A673 (cell line): Measurements from ENCODE around the gene PPAT. TPM values are rescaled to one million over a fixed set of nuclear protein-coding genes. Genes with fewer than 3 reads are reported as not detected.
"Not testable (repeated sequence)": the region's sequence is repeated elsewhere in the genome, so short reads cannot be mapped to it uniquely, and the experiment has no call there.

Experiments
- BruUV-seq: library from RNA; stranded (reverse); fragments of 400-500 nt; replicated peaks from 2 replicates; lab custom pipeline; 2021; lab: Mats Ljungman, UMichigan
- CTCF ChIA-PET: fragments of 300-600 bp; sonication (Branson Sonifier 250); formaldehyde crosslinking; loops from one replicate; lab custom pipeline; 2022; ENCODE audit warnings: antibody characterized with exemption; lab: Charles Lee
- POLR2A ChIA-PET: fragments of 300-600 bp; sonication (Branson Sonifier 250); formaldehyde crosslinking; loops from one replicate; lab custom pipeline; 2022; ENCODE audit warnings: antibody characterized with exemption; ENCODE audit not compliant: low non-redundant PET; lab: Charles Lee
- DNase-seq: peaks from one replicate; pipeline ENCODE4 v3.0.0-alpha.2; 2015; ENCODE audit warnings: low spot score
- H3K27ac ChIP-seq: fragments of 200-600 bp; sonication (generic); 2 replicates; pipeline ENCODE4 v1.5.1; 2016; ENCODE audit warnings: mixed run types, low read depth, mild to moderate bottlenecking, mixed read lengths, antibody characterized with exemption, low read length; ENCODE audit not compliant: poor library complexity, severe bottlenecking
- H3K27me3 ChIP-seq: fragments of 200-600 bp; sonication (generic); replicated peaks from 2 replicates; pipeline ENCODE4 v1.6.1; 2017; ENCODE audit warnings: mixed run types, low read depth, mild to moderate bottlenecking, mixed read lengths, antibody characterized with exemption, low read length; ENCODE audit not compliant: insufficient read depth, poor library complexity
- H3K36me3 ChIP-seq: fragments of 200-600 bp; sonication (generic); 2 replicates; pipeline ENCODE4 v1.6.1; 2016; ENCODE audit warnings: mixed run types, mild to moderate bottlenecking, mixed read lengths, antibody characterized with exemption, low read length; ENCODE audit not compliant: insufficient read depth, poor library complexity, severe bottlenecking
- H3K4me1 ChIP-seq: fragments of 200-600 bp; sonication (generic); 2 replicates; pipeline ENCODE4 v1.6.1; 2017; ENCODE audit warnings: mixed run types, mild to moderate bottlenecking, mixed read lengths, antibody characterized with exemption, low read length; ENCODE audit not compliant: insufficient read depth, poor library complexity, severe bottlenecking
- H3K4me3 ChIP-seq: fragments of 200-600 bp; sonication (generic); 2 replicates; pipeline ENCODE4 v1.5.1; 2016; ENCODE audit warnings: low read depth, mixed run types, mild to moderate bottlenecking, mixed read lengths, low read length; ENCODE audit not compliant: poor library complexity, severe bottlenecking
- H3K9me3 ChIP-seq: fragments of 200-600 bp; sonication (generic); 2 replicates; pipeline ENCODE4 v1.6.1; 2016; ENCODE audit warnings: mixed run types, low read depth, mild to moderate bottlenecking, mixed read lengths, antibody characterized with exemption, low read length; ENCODE audit not compliant: poor library complexity, severe bottlenecking
- CTCF ChIP-seq: fragments of 300-800, 200-600 bp; sonication (generic); conservative IDR thresholded peaks from 2 replicates; pipeline ENCODE4 v1.5.1; 2017; ENCODE audit warnings: low read depth, mild to moderate bottlenecking, antibody characterized with exemption, low read length, moderate library complexity, mixed read lengths
- EZH2 ChIP-seq: fragments of 200-600 bp; sonication (generic); IDR thresholded peaks from 2 replicates; pipeline ENCODE4 v1.6.1; 2017; ENCODE audit warnings: borderline replicate concordance, low read depth, mild to moderate bottlenecking, mixed read lengths, antibody characterized with exemption, low read length; ENCODE audit not compliant: poor library complexity, severe bottlenecking
- intact Hi-C: fragments of 100-400 bp; cut with micrococcal nuclease; formaldehyde crosslinking; loops from one replicate; pipeline ENCODE4 v1.10.0; 2022; ENCODE audit not compliant: unreplicated experiment
- total RNA-seq: library from RNA; stranded (reverse); gene quantifications from 2 replicates; pipeline ENCODE4 v1.2.3, GENCODE V29; 2021

The PPAT gene
- total RNA-seq, 1 experiment from 2014 or later: 41.6 TPM

- H3K36me3 ChIP-seq: peaks cover 27% of the 10 kb centered on the region
- no TSS peak for BruUV-seq
- peak within 1 kb of the TSS; percentile 82 for H3K4me3 ChIP-seq
- no peaks in the 10 kb centered on the region for H3K27me3 ChIP-seq
- peak; percentile 80 for DNase-seq
- TF ChIP-seq CTCF (no peak), EZH2 (no peak)
- ChIA-PET POLR2A (no interaction called here), CTCF (no interaction called here)
- no peaks in the 10 kb centered on the region for H3K4me1 ChIP-seq
- H3K9me3 ChIP-seq: no peaks in the 10 kb centered on the region
- peak within 1 kb of the TSS; percentile 82 for H3K27ac ChIP-seq
- intact Hi-C loops: no loop called here
Observed at GRCh38 chr4:56467284-56468096, 32.1 kb upstream of the PPAT start, which contains the start of gene SRP72. TSS of gene SRP72 (plus strand) at chr4:56467617. CDS start at chr4:56467636, 19 bp downstream.

- peaks cover 21% of the 10 kb centered on the region for H3K36me3 ChIP-seq
- POLR2A ChIA-PET: no interaction called here
- peak overlapping the region; percentile 82 for H3K27ac ChIP-seq
- no peaks in the 10 kb centered on the region for H3K27me3 ChIP-seq
- no peak for DNase-seq
- H3K4me1 ChIP-seq: no peaks in the 10 kb centered on the region
- CTCF ChIA-PET: no interaction called here
- H3K9me3 ChIP-seq: no peaks in the 10 kb centered on the region
- no peak for TF ChIP-seq CTCF
- TF ChIP-seq EZH2: no peak
- no TSS peak for BruUV-seq
- H3K4me3 ChIP-seq: peak overlapping the region; percentile 82
- intact Hi-C loops: no loop called here
Observed at GRCh38 chr4:56466910-56467283, 31.5 kb upstream of the PPAT start.

GRCh38 chr4:56466296-56466761 lies 30.9 kb upstream of the PPAT start:
- BruUV-seq, intact Hi-C loops, CTCF ChIA-PET, H3K4me1 ChIP-seq, H3K27me3 ChIP-seq, DNase-seq, H3K9me3 ChIP-seq, POLR2A ChIA-PET: not testable (repeated sequence)
- Histone ChIP-seq H3K27ac (peak overlapping the region; percentile 82), H3K36me3 (peaks cover 17% of the 10 kb centered on the region), H3K4me3 (peak overlapping the region; percentile 82)
